CD4-positive, alpha-beta T cell treated with Interleukin-15 for 1 hour (primary cell): Measurements from ENCODE around the gene EIF5.
A peak's percentile ranks its signal among the peaks of the same experiment; 100 is the strongest.

ENCODE experiments used
- DNase-seq: peaks from one replicate; pipeline ENCODE4 v3.0.0-alpha.2; 2020

Gene EIF5

DNA sequence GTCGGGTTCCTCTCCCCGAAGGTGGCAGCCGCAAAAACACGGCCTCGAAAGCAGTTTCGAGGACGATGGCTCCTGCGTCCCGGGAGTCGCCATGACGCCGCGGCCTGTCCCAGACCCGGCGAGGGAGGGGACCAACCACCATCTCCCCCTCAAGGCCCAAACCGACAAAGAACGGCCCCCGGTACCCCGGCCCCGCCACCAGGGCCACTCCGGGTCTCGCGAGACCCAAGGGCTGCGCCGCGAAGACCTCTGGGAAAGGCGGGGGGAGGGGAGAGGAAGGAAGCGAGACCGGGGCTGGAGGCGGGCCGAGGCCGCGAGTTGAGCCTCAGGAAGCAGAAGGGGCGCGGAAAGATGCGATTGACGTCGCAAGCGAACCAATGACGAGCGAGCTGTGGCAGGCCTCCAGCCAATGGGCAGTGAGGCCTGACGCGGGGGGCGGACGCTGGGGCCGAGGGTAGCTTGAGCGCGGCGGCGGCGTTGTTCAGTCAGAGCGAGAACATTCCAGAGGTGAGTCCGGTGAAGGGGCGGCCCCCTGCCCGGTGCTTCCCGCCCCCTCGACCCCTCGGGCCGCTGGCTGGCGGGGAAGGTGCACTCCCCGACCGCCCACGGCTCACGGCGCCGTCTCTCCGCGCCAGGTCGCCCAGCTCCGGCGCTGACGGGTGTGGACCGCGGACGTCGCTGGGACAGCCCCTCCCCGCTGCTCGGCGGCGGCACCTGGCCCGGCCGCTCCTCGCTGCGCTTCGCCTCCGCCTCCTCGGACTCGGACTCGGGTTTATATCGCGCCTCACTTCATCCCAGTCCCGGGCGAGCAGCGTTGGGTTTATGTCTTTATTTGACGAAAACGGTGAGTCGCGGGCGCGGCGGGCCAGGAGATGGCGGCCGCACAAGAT, at the start of gene EIF5:
Gene EIF5, plus strand, starts transcription at position 484 of the 890 bp plus-strand sequence. CDS start 1,624 bp downstream, outside the sequence.
- DNase-seq = peak; percentile 99

DNA sequence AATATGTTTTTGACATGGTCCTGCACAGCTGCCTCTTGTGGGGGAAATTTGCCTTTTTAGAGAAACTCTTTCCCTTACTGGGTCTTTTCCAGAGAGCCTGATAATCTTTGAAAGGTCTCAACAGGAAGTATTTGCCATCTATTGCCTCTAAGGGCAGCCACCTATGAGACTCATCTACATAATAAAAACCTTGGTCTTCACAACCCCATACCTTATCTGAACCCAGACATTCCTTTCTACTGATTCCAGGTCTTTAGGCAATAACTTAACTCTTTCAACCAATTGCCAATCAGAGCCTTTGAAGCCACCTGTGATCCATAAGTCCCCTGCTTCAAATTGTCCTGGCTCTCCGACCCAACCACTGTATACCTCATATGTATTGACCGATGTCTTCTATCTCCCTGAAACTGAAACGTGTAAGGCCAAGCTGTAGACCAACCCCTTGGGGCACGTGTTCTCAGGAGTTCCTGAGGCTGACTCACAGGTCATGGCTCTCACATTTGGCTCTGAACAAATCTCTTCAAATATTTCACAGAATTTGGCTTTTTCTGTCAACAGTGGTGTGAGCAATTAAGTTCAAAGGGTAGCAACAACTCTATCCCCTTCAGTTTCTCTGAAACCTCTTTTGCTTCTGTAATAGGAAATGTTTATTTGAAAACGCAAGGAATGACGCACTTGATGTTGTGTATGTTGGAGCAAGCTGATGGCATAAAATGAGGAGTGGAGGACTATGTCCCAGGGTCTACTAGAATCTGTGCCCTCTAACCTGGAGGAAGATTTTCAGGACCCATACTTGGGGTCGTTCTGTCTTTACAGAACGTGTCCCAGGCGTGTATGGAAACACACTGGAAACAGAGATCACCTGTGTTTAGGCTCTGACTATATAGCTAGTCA, 49.2 kb upstream of the EIF5 start:
- DNase-seq = no peak

DNA sequence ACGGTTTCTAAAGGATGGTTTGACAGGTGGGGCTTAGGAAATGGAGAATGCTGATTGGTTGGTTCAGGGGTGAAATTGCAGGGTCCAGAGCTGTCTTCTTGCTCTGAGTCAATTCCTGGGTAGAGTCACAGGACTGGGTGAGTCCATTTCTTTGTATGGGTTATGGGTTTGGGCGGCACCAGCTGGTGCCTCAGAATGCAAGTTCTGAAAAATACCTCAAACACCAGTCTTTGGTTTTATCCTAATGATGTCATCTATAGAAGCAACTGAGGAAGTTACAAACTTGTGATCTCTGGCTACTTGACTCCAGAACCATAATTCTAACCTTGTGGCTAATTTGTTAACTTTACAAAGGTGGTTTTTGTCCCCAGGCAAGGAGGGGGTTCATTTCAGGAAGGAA, 47.6 kb upstream of the EIF5 start:
- DNase-seq = no peak

DNA sequence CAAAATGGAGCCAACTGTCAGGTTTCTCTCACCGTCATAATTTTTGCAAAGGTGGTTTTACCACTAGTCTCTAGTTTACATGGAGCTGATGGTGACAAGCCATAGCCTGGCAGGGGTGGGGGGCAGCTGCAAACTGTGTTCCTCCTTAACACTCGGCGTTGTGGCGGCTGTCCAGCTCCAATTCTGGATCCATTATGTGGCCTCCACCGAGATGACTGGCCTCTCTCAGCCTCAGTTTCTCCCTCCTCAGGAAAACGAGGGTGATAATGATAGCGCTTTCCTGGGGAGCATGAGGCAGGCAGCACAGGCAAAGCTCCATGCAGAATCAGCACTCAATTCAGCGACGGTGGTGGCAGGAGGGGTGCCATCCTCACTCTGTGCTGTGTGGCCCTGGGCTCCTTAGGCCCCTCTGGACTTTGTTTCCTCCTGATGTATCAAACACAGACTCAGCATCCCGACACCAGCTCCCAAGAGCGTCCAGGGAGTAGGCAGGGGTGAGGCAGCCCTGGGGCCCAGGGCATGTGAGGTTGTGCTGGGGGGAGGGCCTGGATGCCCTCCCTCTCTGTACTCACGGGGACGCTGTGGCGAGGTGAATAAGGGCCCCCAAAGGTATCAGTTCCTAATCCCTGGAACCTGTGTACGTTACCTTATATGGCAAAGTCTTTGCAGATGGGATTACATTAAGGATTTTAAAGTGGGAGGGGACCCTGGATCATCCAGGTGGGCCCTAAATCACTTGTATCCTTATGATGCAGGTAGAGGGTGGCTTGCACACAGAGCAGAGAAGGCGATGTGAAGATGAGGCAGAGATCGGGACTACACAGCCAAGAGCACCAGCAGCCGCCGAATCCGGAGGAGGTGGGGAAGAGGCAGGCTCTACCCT, 46.8 kb upstream of the EIF5 start:
- no peak for DNase-seq

DNA sequence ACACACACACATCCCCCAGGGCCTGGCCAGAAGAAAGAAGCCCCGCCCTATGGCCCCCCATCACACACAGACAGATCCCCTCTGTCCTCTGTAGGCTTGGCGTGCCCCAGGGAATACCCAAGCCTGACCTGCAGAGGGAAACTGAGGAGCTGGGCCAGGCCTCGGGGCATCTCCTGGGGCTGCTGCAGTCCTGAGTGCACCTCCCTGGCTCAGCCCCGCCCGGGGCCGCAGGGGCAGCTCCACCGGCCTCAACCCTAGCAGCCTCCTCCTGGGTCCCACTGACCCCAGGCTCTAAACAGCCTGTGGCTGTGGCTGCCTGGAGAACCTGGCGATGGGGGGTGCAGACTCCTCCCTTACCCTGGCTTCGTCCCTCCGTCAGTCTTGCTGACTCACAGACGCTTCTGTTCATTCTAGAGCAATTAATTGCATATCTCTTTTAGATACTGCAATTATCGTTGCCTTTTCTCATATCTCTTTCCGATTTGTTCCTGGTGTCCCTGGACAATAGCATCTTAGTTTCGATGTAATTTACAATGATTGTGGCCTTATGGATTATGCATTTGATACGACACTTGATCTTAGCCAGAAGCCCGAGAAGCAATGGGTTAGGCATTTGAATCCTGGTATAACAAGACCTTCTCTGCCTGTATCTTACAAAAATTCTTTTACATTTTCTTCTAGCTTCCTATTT, 45.8 kb upstream of the EIF5 start:
- DNase-seq = no peak

DNA sequence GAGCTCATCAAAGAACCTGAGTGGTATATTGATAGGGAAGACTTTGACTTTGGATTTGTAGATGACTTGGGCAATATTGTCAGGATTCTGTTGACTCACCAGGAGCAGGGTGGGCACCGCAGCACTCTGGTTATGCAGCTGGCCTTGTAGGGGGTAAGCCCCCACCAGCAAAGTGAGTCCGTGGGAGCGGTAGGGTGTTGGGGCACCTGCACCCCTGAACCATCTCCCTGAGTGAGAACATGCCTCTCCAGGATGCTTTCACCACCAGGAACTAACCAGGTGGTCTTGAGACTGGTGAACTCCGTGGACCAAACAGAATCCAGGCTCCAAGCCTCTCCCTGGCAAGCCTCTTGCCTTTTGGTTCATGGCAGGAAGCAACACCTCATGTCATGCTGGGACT, 44.0 kb upstream of the EIF5 start:
- no peak for DNase-seq

DNA sequence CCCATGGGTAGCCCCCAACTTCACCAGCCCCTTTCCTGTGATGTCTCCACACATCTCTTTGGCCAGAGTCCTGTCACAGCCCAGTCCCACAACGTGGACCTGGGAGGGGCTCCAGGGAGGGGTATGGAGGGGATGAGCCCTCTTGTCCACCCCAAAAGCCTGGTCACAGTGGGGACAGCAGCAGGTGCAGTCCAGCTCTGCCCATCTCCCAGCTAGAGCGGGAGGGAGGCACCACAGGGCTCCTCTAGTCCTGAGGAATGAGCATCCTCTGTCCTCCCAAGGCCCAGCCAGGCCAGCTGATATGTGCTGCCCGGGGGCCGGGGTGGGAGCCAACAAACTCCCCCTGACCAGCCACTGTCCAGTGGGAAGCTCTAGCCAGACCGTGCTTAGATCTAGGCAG, 43.5 kb upstream of the EIF5 start:
- DNase-seq = no peak

DNA sequence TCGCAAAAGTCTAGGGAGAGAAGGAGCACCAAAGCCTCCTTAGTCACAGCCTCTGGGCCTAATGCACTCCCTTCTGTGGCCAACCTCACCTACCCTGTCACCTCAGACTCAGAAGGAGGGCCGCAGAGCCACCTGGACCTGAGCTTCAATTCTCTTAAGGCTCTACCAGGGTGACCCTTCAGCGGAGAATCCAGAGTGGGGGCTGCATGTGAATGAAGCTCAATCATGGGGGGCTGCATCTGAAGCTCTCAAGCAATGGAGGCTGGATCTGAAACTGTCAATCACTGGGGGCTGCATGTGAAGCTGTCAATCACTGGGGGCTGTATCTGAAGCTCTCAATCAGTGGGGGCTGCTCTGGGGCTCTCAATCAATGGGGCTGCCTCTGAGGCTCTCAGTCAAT, 43.1 kb upstream of the EIF5 start:
- DNase-seq = no peak

DNA sequence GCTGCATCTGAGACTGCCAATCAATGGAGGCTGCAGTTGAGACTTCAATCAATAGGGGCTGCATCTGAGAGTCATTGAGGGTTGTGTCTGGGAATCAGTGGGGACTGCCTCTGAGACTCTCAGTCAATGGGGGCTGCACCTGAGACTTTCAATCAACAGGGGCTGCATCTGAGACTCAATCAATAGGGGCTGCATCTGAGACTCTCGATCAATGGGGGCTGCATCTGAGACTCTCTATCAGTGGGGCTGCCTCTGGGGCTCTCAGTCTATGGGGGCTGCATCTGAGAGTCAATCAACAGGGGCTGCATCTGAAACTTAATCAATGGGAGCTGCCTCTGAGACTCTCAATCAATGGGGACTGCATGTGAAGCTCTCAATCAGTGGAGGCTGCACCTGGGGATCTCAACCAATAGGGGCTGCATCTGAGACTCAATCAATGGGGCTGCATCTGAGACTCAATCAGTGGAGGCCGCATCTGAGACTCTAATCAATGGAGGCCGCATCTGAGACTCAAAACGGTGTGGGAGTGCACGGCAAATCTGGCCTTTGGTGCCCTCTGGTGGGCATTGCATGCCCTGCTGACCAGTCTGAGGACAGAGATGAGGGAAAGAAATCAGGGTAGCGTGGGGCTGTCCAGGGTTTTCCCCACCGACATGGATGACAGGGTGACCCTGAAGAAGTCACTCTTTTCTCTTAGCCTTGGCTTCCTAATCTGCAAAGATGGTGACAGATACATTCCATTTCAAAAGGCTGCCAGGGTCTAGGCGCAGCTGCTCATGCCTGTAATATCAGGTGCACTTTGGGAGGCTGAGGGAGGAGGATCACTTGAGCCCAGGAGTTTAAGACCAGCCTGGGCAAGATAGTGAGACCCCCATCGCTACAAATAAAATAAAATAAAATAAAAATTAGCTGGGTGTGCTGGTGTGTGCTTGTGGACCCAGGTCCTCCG, 41.3 kb upstream of the EIF5 start:
- peak; percentile 63 for DNase-seq

DNA sequence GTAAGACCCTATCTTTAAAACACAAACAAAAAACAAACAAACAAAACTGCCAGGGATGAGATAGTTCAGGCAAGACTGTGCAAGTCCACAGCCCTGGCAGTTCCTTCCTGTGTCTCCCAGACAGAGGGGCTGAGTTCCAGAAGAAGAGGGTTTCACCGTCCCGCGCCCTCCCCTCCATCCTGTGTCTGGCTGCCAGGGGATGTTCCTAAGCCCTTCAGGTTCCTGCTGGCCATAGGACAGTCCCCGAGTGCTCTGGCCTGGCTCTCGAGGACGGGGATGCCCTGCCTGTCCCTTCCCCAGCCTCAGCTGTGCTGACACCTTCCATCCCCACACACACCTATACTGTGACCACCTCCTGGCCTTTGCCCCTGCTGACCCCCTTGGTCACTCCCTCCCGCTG, 40.6 kb upstream of the EIF5 start:
- no peak for DNase-seq

DNA sequence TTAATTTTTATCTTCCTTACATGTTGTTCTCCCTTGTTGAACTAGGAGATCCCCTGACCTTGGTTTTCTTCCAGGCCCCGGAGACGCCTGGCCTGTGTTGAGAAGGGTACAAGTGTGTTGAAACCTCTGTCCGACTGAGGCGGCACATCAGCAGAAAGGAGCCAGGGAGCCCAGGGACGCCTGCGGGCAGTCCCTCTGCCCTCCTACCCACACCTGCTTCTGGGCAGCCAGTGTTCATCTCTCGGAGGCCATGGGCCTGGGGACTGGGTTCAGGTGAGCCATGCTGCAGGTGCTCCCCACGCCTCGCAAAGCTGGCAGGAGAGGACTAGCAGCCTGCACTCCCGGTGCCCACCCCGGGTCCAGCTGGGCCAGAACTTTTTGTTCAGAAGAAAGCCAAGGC, 39.9 kb upstream of the EIF5 start:
- no peak for DNase-seq

DNA sequence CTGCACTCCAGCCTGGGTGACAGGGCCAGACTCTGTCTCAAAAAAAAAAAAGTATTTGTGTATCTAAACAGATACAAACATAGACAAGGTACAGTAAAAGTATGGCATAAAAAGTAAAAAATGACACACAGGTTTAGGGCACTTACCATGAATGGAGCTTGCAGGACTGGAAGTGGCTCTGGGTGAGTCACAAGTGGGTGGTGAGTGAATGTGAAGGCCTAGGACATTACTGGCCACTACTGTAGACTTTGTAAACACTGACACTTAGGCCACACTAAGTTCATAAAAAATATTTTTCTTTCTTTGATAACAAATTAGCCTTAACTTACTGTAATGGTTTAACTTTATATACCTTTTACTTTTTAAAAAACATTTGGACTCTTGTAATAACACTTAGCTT, 38.0 kb upstream of the EIF5 start:
- DNase-seq = no peak

DNA sequence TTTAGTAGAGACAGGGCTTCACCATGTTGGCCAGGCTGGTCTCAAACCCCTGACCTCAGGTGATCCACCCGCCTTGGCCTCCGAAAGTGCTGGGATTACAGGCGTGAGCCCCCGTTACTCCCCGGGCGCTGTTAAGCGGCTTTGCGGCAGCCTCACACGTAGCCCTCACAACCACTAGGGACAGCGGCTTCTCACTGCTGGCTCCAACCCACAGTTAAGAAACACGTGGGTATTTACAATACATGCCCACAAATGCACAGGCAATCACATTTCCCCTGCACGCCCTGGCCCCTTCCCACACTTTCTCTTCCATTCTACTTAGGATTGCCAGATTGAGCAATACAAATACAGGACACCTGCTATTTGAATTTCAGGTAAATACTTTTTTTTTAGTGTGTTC, 37.0 kb upstream of the EIF5 start:
- DNase-seq = no peak

DNA sequence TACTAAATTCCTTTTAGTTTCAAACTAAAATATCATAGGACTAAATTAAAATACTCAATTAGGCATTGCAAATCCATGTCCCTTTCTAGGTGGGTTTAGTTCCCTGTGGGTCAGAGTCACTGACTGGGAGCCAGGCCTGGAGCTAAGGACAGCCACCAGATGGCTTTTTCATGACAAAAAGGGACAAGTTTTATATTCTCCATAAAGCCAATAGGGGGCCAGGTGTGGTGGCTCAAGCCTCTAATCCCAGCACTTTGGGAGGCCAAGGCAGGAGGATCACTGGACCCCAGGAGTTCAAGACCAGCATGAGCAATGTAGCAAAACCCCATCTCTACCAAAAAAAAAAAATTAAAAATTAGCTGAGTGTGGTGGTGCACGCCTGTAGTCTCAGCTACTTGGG, 35.4 kb upstream of the EIF5 start:
- DNase-seq = no peak

DNA sequence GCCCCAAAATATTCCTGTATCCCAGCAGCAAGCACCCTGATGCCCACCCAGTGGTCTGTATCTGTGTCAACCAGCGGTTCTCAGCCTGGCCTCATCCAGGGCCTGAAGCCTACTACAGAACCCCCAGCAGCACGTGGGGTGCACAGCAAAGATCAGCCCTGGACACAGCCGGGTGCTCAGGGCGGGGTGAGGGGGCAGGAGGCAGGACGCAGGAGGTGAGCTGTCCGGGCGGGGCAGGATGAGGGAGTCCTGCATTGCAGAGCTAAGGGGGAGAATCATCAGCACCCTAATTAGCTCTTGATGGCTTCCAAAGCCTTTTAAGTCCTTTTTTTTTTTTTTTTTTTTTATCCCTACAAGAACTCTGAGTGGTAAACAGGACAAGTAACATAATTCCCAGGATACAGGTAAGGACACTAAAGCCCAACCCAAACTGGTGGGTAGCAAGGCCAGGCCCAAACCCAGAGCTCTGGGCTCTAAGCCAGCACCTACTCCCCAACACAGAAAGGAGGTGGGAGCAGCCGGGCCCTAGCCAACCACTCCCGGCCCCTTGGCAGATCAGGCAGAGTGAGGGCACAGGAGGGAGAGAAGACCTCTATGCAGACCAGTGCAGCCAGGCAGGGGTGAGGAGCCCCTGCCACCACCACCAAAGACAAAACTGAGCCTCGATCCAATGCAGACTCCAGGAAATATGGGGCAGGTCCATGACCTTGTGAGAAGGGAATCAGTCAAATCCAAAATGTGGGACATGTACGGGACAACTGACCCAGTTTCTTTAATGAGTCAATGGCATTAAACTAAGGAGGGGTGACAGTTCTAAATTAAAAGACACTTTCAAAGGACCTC, 32.3 kb upstream of the EIF5 start:
- no peak for DNase-seq

DNA sequence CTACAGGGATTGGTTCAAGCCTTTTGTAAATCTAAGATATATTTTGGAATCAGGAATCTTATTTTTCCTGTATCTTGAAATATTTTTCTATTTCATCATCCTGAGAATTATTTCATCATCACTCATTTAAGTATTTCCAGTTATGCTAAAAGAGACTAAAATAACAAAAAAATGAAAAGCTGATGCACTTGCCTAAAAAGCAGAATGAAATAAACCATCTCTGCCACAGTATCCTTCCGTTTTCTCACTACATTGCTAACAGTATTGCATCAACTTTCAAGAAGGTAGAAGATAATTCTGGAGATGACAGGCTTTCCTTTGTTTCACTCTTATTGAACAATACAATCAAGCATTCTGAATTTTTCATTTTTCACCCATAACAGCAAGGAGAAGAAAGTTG, 31.1 kb upstream of the EIF5 start:
- DNase-seq = no peak

DNA sequence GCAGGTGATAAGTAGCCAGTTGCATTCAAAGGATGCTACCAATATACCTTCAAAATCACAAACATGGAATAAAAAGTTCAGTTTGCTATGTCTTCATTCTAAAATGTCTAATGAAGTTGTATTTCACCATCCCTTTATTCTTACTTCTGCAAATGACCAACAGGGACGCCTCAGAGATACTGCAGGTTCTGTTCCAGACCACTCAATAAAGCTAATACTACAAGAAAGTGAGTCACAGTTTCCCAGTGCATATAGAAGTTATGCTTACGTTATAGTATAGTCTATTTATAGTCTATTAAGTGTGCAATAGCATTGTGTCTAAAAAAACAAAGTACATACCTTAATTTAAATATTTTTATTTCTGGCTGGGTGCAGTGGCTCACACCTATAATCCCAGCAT, 29.3 kb upstream of the EIF5 start:
- DNase-seq = no peak

DNA sequence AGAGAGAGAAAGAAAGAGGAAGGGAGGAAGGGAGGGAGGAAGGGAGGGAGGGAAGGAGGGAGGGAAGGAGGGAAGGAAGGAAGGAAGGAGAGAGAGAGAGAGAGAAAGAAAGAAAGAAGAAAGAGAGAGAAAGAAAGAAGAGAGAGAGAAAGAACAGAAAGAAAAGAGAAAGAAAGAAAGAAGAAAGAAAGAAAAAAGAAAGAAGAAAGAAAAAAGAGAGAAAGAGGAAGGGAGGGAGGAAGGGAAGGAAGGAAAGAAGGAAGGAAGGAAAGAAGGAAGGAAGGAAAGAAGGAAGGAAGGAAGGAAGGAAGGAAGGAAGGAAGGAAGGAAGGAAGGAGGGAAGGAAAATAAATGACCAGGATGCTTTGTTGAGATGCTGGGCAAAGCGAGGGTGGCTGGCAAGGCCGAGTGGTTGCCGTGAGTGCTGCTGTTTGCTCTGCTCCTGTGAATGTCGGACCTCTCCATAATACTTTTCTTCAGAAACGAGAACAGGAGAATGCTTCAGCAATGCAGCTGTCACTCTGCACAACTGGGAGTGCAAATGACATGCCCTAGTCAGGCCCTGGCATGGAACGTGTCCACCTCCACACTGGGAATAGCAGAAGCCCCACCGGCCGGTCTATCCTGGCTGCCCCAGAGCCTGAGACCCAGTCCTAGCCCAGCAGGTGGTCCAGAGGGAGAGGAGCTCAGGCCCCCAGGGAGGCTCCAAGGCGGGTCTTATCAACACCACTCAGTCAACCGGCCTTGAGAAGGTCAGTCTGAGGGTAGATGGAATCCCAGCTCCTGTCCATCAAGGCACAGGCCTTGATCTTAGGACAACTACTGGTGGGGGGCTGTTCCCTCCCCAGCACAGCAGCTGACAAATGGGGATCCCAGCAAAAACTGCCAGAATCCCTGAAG, 25.1 kb upstream of the EIF5 start:
- DNase-seq = no peak

DNA sequence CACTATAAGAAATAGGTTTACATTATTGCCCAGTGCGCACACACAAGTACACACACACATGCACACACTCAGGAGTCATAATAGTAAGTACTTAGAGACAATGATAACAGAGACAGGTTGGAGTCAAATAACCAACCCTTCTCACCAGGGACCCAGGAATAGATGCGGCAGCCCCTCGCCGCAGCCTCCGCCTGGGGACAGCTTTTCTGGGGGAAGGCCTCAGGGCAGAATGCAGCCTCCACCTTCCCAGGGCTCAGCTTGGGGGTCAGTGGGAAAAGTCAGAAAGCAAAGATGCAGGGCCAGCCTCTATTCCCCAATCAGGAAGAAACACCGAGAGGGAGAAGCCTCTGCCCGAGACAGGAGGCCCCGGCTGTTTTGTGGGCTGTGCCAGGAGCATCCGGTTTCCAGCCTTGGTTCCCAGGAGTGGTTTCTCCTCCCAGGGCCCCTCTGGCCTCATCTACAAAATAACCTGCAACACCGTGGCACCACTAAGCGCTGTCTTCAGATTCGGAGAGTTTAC, 23.4 kb upstream of the EIF5 start:
- DNase-seq = no peak
